Measurements from ENCODE around the gene LNP1. TPM values are rescaled to one million over a fixed set of nuclear protein-coding genes. Genes with fewer than 3 reads are reported as not detected.
"Not testable (repeated sequence)": the region's sequence is repeated elsewhere in the genome, so short reads cannot be mapped to it uniquely, and the experiment has no call there.

Gene LNP1
- total RNA-seq, 1 donor from 2014 or later: 2.4 TPM

DNA sequence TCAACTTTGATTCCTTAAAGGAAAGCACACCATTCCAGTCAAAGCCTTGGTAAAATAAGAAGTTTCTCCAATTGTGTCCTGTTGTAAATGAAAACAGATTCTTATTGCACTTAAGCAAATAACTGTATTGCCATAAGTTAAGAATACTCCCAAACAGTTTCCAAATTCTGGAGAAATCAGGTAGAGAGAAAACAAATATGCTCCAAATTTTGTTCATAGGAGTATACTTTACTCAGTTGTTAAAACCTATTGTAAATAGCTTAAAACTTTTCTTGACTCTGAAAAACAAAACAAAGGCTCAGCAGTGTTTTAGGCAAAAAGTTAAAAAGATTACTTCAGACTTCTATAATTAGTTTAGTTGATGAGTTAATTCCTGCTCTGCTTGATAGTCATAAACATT lies 42.4 kb downstream of the LNP1 start:
- Mint-ChIP-seq H3K4me3 (ENCODE audit: unreplicated experiment) (no peak overlapping the region), H3K36me3 (ENCODE audit: unreplicated experiment) (peaks cover 4% of the 10 kb centered on the region), H3K9me3 (ENCODE audit: unreplicated experiment) (peaks cover 3% of the 10 kb centered on the region), H3K4me1 (ENCODE audit: unreplicated experiment) (no peaks in the 10 kb centered on the region), H3K27me3 (ENCODE audit: unreplicated experiment) (no peaks in the 10 kb centered on the region), H3K27ac (ENCODE audit: unreplicated experiment) (no peak overlapping the region)
- TF ChIP-seq, protein P1, sequence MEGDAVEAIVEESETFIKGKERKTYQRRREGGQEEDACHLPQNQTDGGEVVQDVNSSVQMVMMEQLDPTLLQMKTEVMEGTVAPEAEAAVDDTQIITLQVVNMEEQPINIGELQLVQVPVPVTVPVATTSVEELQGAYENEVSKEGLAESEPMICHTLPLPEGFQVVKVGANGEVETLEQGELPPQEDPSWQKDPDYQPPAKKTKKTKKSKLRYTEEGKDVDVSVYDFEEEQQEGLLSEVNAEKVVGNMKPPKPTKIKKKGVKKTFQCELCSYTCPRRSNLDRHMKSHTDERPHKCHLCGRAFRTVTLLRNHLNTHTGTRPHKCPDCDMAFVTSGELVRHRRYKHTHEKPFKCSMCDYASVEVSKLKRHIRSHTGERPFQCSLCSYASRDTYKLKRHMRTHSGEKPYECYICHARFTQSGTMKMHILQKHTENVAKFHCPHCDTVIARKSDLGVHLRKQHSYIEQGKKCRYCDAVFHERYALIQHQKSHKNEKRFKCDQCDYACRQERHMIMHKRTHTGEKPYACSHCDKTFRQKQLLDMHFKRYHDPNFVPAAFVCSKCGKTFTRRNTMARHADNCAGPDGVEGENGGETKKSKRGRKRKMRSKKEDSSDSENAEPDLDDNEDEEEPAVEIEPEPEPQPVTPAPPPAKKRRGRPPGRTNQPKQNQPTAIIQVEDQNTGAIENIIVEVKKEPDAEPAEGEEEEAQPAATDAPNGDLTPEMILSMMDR (IDR thresholded peaks at IDR 0.05): no peak
- DNase-seq (ENCODE audit: extremely low spot score, unreplicated experiment): no peak

DNA sequence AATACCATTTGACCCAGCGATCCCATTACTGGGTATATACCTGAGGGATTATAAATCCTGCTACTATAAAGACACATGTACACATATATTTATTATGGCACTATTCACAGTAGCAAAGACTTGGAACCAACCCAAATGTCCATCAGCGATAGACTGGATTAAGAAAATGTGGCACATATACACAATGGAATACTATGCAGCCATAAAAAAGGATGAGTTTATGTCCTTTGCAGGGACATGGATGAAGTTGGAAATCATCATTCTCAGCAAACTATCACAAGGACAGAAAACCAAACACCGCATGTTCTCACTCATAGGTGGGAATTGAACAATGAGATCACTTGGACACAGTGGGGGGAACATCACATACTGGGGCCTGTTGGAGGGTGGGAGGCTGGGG lies 45.7 kb downstream of the LNP1 start:
- H3K27ac Mint-ChIP-seq (ENCODE audit: unreplicated experiment); DNase-seq (ENCODE audit: extremely low spot score, unreplicated experiment); H3K9me3 Mint-ChIP-seq (ENCODE audit: unreplicated experiment); H3K36me3 Mint-ChIP-seq (ENCODE audit: unreplicated experiment); H3K4me3 Mint-ChIP-seq (ENCODE audit: unreplicated experiment); H3K27me3 Mint-ChIP-seq (ENCODE audit: unreplicated experiment); H3K4me1 Mint-ChIP-seq (ENCODE audit: unreplicated experiment): not testable (repeated sequence)

DNA sequence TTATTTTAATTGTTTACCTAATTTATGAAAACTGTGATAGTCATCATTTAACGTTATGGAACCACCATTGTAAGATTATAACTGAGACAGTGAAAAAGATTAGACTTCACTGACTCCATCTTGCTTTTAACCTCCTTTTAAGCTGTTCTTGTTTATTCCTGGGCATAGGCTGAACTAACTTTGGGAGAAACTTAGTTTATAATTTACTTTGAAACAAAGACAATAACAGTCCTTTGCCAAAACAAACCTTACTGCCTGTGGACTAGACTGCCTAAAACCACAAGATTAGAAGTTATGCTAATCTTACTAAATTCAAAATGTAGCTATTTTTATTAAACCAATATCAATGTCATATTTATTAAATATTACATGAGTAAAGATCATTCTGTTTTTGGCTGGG lies 46.7 kb downstream of the LNP1 start:
- no peak overlapping the region for H3K4me3 Mint-ChIP-seq (ENCODE audit: unreplicated experiment)
- H3K36me3 Mint-ChIP-seq (ENCODE audit: unreplicated experiment): peaks cover 4% of the 10 kb centered on the region
- H3K9me3 Mint-ChIP-seq (ENCODE audit: unreplicated experiment): peaks cover 3% of the 10 kb centered on the region
- H3K27ac Mint-ChIP-seq (ENCODE audit: unreplicated experiment): no peak overlapping the region
- TF ChIP-seq, protein P1 (IDR thresholded peaks at IDR 0.05): no peak
- DNase-seq (ENCODE audit: extremely low spot score, unreplicated experiment): no peak
- H3K4me1 Mint-ChIP-seq (ENCODE audit: unreplicated experiment): no peaks in the 10 kb centered on the region
- no peaks in the 10 kb centered on the region for H3K27me3 Mint-ChIP-seq (ENCODE audit: unreplicated experiment)

DNA sequence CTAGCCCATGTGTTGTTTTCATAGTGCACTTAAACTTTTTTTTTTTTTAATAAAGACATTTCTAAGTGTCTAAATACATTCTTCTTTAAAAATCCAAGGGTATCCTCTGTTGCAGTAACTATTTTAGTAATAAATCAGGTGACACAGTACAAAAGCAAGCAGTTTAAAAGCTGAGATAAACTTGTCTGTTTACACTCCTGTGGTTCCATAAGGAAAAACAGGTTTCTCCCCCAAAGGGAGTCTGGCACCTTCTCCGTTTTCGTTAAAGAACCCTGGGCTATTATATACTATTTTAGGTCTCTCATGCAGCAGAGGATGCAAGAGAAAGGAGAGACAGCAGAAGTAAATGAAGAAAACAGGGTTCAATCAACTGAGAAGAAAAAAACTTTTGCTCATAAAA lies 47.9 kb downstream of the LNP1 start:
- Mint-ChIP-seq H3K4me3 (ENCODE audit: unreplicated experiment) (no peak overlapping the region), H3K9me3 (ENCODE audit: unreplicated experiment) (peaks cover 3% of the 10 kb centered on the region), H3K4me1 (ENCODE audit: unreplicated experiment) (no peaks in the 10 kb centered on the region), H3K27ac (ENCODE audit: unreplicated experiment) (no peak overlapping the region), H3K36me3 (ENCODE audit: unreplicated experiment) (peaks cover 4% of the 10 kb centered on the region), H3K27me3 (ENCODE audit: unreplicated experiment) (no peaks in the 10 kb centered on the region)
- DNase-seq (ENCODE audit: extremely low spot score, unreplicated experiment): peak; percentile 0
- TF ChIP-seq, protein P1 (IDR thresholded peaks at IDR 0.05): no peak

DNA sequence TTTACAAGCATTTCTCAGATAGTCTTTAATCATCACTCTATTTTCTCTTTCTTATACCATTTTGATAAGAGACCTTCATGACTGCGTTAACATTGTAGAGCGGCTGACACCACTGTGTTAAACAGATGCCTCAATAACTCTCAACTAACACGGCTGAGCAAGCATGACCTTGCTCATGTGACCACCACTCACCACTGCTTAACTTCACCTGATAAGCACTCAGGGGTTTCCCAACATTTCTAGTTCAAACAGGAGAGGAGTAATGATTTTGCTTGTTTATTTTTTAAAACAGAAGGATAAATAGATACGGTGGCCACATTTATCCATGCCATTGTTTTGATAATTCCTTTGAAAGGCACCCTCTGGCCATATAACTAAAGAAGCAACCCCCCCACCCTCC lies 53.3 kb downstream of the LNP1 start:
- no peak for DNase-seq (ENCODE audit: extremely low spot score, unreplicated experiment)
- H3K9me3 Mint-ChIP-seq (ENCODE audit: unreplicated experiment): no peaks in the 10 kb centered on the region
- TF ChIP-seq, protein P1 (IDR thresholded peaks at IDR 0.05): no peak
- H3K27me3 Mint-ChIP-seq (ENCODE audit: unreplicated experiment): no peaks in the 10 kb centered on the region
- no peaks in the 10 kb centered on the region for H3K4me1 Mint-ChIP-seq (ENCODE audit: unreplicated experiment)
- no peak overlapping the region for H3K4me3 Mint-ChIP-seq (ENCODE audit: unreplicated experiment)
- H3K36me3 Mint-ChIP-seq (ENCODE audit: unreplicated experiment): no peaks in the 10 kb centered on the region
- H3K27ac Mint-ChIP-seq (ENCODE audit: unreplicated experiment): no peak overlapping the region
